Upper lobe of right lung (tissue), 1 donor: ENCODE results near the gene SLC35G4. TPM values are rescaled to one million over a fixed set of nuclear protein-coding genes. Genes with fewer than 3 reads are reported as not detected.
A peak's percentile ranks its signal among the peaks of the same experiment; 100 is the strongest.

ENCODE experiments used
- ATAC-seq: fragments of 200-7000 bp; cut with Tn5 transposase; one replicate; pipeline ENCODE4 v1.9.1; 2020; ENCODE audit warnings: mild to moderate bottlenecking, moderate library complexity
- DNase-seq: peaks from one replicate; pipeline ENCODE4 v3.0.0-alpha.2; 2020
- H3K27ac ChIP-seq: fragments of 200-600 bp; one replicate; pipeline ENCODE4 v1.8.0; 2022
- H3K27me3 ChIP-seq: fragments of 200-600 bp; one replicate; pipeline ENCODE4 v1.8.0; 2022; ENCODE audit warnings: mild to moderate bottlenecking
- H3K36me3 ChIP-seq: fragments of 200-600 bp; one replicate; pipeline ENCODE4 v1.8.0; 2022
- H3K4me1 ChIP-seq: fragments of 200-600 bp; one replicate; pipeline ENCODE4 v1.8.0; 2022
- H3K4me3 ChIP-seq: fragments of 200-600 bp; one replicate; pipeline ENCODE4 v1.8.0; 2022; ENCODE audit warnings: mild to moderate bottlenecking
- H3K9me3 ChIP-seq: fragments of 200-600 bp; one replicate; pipeline ENCODE4 v1.8.0; 2022
- intact Hi-C: fragments of 100-400 bp; cut with DNase I; formaldehyde crosslinking; loops from one replicate; pipeline ENCODE4 v1.11.0; 2022
- microRNA-seq: library from miRNA; unstranded; fragments of <30 nt; microRNA quantifications from one replicate; pipeline ENCODE4 v1.2.0, GENCODE V29; 2020; ENCODE audit warnings: borderline microRNAs expressed
- total RNA-seq: library from RNA; stranded (reverse); fragmentation: NEBNext Ultra II Directional; extraction: Animal tissue kit (Norgen Biotek cat#: 25700); gene quantifications from one replicate; pipeline ENCODE4 v1.2.1, GENCODE V29; 2021
- TF ChIP-seq, protein P1 (sequence below): fragments of 200-600 bp; IDR thresholded peaks from one replicate; pipeline ENCODE4 v1.8.0; 2022; ENCODE audit warnings: antibody characterized with exemption
- donor health status: DM: no; HTN: yes; CAD: no; lungs with severe emphysema.

The SLC35G4 gene
- total RNA-seq, 1 donor from 2014 or later: not detected

DNA sequence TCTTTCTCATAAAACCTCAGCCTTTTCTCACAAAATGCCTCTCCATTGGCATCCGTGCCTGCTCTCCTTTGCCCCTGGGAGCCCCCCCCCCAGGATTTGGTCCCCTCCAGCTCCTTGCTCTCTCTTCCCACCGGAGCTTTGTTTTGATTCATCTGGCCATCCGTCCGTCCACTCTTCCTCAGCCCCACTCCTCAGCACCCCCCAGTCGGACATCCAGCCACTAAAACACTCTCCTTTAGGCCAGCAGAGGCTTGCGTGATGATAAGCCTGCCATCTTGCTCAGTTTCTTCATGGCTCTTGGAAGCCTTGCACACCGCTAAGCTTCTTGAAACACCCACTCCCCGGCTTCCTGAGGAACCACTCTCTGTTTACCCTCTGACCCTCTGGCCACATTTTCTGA lies 48.2 kb downstream of the SLC35G4 start:
- H3K27ac ChIP-seq: no peak overlapping the region
- H3K27me3 ChIP-seq: peaks cover 6% of the 10 kb centered on the region
- no peaks in the 10 kb centered on the region for H3K36me3 ChIP-seq
- TF ChIP-seq, protein P1, sequence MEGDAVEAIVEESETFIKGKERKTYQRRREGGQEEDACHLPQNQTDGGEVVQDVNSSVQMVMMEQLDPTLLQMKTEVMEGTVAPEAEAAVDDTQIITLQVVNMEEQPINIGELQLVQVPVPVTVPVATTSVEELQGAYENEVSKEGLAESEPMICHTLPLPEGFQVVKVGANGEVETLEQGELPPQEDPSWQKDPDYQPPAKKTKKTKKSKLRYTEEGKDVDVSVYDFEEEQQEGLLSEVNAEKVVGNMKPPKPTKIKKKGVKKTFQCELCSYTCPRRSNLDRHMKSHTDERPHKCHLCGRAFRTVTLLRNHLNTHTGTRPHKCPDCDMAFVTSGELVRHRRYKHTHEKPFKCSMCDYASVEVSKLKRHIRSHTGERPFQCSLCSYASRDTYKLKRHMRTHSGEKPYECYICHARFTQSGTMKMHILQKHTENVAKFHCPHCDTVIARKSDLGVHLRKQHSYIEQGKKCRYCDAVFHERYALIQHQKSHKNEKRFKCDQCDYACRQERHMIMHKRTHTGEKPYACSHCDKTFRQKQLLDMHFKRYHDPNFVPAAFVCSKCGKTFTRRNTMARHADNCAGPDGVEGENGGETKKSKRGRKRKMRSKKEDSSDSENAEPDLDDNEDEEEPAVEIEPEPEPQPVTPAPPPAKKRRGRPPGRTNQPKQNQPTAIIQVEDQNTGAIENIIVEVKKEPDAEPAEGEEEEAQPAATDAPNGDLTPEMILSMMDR: no peak
- DNase-seq: no peak
- no peak for ATAC-seq
- H3K9me3 ChIP-seq: no peaks in the 10 kb centered on the region
- H3K4me3 ChIP-seq: no peak overlapping the region
- H3K4me1 ChIP-seq: no peaks in the 10 kb centered on the region
- intact Hi-C loops: no loop called here

DNA sequence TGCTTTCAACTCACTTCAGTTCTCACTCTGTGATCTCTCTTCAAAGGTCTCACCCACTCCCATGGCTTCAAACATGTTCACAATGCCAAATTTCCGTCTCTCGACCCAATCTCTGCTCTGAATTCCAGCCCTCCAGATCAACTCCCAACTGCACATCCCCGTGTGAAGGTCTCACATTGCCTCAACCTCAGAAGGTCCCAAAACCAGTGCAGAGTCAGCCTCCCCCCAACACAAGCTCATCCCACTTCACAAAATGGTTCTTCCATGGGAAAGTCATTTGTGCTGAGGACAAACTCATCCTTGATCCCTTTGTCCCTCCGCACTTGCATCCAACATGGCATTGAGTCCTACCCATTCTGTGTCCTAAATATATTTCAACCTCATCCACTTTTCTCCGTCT lies 48.6 kb downstream of the SLC35G4 start:
- Histone ChIP-seq H3K36me3 (no peaks in the 10 kb centered on the region), H3K9me3 (no peaks in the 10 kb centered on the region), H3K4me3 (no peak overlapping the region), H3K4me1 (no peaks in the 10 kb centered on the region), H3K27me3 (peaks cover 6% of the 10 kb centered on the region), H3K27ac (no peak overlapping the region)
- ATAC-seq (no peak), DNase-seq (no peak)
- TF ChIP-seq, protein P1: no peak
- intact Hi-C loops: no loop called here

DNA sequence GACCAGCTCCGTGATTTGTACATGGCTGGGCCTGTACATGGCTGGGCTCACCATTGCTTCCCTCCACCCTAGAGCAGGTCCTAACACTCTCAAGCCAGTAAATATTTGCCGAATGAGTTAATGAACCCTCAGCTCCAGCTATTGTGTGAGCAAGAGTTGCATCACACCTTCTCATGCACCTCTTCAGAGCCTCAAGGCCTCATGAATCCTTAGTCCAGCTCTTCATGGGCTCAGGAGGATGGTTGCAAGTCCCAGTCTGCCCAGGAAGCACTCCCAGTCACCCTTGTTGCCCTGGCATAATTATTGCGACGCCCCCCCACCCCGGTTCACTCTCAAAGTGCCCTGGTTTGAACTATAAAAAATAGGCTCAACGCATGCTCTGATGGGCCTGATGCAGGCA lies 49.6 kb downstream of the SLC35G4 start:
- Histone ChIP-seq H3K27ac (no peak overlapping the region), H3K4me1 (no peaks in the 10 kb centered on the region), H3K36me3 (no peaks in the 10 kb centered on the region), H3K9me3 (no peaks in the 10 kb centered on the region), H3K4me3 (no peak overlapping the region), H3K27me3 (peaks cover 2% of the 10 kb centered on the region)
- TF ChIP-seq, protein P1: no peak
- intact Hi-C loops: no loop called here
- peak; percentile 87 for ATAC-seq
- peak; percentile 67 for DNase-seq

Small RNA genes lying within 50 kb of the gene (microRNA-seq; reads per million reads assigned to microRNA genes)
- not detected for gene MIR7153

Other genes starting within 250 kb of the SLC35G4 start
- gene GNAL, start 79.7 kb downstream of the SLC35G4 start, total RNA-seq: 4.3 TPM
- 42.6 TPM for gene CHMP1B, start 241.8 kb downstream of the SLC35G4 start, total RNA-seq